GM19452 (cell line): ENCODE data around the gene CIT.
"Not testable (repeated sequence)": the region's sequence is repeated elsewhere in the genome, so short reads cannot be mapped to it uniquely, and the experiment has no call there.

Experiments used
- ATAC-seq: cut with Tn5 transposase; IDR thresholded peaks from one replicate; pipeline ENCODE4 v1.9.1; 2021; ENCODE audit not compliant: unreplicated experiment

CIT gene

DNA sequence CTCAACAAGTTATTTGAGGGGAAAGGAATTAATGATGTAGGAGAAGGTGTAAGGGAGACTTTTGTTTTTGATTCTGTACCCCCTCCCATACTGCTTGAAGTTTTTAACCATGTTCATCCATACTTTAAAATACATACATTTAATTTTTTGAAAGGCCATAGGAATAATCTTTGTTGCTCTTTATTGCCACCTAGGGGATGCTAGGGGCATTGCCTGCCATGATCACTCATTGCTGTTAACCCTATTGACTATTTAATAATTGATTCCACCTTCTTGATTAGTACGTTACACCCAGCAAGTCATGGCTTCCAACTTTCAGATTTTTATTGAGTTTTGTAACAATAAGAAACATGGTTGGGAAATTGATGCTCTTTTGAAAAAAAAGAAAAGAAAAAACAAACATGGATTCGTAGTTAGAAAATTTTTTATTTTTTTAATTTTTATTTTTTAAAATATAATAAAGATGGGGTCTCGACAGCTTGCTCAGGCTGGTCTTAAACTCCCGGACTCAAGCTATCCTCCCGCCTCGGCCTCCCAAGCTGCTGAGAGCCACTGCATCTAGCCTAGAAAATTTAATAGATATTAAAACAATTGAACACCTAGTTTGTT lies 217.7 kb downstream of the CIT start:
- no peak for ATAC-seq

DNA sequence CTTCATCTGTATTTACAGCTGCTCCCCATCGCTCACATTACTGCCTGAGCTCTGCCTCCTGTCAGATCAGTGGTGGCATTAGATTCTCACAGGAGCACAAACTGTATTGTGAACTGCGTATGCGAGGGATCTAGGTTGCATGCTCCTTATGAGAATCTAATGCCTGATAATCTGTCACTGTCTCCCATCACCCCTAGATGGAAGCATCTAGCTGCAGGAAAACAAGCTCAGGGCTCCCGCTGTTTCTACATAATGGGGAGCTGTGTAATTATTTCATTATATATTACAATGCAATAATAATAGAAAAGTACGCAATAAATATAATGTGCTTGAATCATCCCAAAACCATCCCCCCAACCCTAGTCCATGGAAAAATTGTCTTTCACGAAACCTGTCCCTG lies 219.0 kb downstream of the CIT start:
- not testable (repeated sequence) for ATAC-seq

DNA sequence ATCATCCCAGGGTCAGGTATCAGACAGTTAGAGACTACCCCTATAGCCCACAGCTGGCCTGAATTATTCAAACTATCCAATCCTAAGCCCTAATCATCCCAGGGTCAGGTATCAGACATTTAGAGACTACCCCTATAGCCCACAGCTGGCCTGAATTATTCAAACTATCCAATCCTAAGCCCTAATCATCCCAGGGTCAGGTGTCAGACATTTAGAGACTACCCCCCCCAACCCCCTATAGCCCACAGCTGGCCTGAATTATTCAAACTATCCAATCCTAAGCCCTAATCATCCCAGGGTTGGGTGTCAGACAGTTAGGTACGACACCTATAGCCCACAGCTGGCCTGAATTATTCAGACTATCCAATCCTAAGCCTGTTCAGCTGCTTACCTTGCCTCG lies 220.1 kb downstream of the CIT start:
- ATAC-seq = not testable (repeated sequence)

DNA sequence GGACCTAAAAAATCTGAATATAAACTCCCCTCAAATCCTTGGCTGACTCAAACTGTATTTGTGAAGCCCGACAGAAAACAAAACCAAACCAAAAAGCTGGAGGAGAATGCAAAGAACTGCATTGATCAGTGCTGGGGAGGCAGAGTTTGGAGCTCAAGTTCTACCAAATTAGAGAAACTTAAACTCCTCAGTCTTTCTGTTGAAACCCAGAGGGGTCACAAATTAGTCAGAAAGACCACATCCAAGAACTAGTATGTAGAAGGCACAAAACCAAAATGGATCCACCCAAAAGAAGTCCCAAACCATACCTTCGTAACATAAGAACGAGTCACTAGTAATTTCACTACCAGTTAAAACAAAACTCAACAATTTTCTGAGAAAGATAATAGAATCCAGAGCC lies 224.5 kb downstream of the CIT start:
- ATAC-seq = no peak

DNA sequence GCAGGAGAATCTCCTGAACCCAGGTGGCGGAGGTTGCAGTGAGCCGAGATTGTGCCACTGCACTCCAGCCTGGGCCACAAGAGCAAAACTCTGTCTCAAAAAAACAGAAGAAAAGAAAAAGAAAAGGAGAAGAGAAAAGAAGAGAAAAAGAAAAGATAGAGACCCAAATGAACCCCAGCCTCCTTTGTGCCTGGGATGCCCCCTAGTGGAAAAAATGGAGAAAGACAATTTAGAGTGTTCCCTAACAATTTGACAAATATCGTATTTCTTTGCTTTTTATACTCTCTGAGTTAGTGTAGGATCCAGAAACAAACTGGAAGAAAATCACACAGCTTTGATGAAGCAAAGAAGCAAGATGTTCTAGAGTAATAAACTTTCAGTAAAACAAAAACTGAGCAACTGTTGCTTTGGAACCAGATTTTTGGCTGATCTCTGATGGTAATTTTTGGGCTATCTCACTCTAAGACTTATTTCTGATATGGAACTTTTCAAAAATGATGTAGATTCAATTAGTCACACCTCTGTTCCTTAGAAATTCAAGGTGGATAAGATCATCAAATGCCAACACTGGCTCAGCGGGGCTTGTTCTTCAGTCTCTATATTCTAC lies 227.8 kb downstream of the CIT start:
- no peak for ATAC-seq

DNA sequence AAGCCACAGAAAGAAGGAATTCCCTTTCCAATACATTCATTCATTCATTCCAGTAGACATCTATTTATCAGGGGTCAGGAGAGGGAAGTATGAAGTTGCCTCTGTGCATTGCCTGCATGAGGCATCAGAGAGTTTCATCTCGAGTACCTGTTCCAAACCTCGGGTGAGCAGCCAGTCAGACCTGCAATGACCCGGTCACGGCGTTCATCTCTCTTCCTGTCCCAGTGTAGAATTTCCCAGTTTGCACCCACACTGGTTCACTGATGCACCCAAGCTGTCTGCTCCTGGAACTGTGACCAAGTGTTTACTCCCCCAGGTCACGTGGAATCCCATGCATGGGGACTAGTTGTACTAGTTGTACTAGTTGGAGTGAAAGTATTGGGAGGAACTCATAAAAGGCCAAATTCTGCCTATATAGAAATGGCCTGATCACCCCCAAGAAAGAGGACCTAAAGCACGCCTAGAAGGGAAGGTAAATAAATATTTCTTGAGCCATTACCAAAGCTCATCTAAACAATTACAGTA lies 231.5 kb downstream of the CIT start:
- ATAC-seq = no peak

DNA sequence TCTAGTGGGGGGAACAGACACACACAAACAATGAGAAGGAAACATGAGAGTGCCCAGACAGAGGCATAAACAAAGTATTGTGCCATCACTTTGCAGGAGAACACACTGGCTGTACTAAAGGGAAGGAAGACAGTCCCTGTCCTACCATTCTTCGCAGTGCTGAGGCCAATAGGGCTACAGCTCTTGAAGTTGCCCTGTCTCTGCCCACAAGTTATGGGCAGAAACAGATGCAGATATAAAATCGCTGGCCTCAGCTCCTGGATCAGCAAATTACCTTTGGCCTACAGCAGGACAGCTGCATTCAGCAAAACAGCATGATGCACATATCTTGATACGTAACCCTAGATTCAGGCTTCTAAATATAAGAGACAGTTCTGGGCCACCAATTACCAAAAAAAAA lies 232.2 kb downstream of the CIT start:
- ATAC-seq = no peak

DNA sequence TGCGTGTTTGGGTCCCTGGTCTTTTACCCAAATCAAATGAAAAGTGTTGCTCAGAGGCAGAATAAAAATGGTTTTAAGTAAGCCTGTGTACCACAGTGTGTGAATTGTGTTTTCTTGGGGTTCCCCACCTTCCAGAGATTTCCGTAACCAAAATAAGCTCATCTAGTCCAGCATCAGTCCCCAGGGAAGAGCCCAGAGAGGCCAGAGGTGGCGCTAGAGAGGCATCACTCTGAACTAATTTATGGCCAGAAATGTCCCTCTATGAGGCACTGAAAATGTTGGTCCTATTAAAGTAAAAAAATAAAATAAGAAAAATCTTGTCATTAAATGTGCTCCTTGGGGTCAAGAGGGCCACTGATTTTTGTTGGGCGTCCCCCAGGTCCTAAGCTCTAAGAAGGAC lies 234.1 kb downstream of the CIT start:
- ATAC-seq = no peak
